HG03064 (cell line): ENCODE results near the gene TBC1D9B.
"Not testable (repeated sequence)": the region's sequence is repeated elsewhere in the genome, so short reads cannot be mapped to it uniquely, and the experiment has no call there.

Source experiments
- ATAC-seq: cut with Tn5 transposase; IDR thresholded peaks from one replicate; pipeline ENCODE4 v1.9.1; 2021; ENCODE audit warnings: low read depth; ENCODE audit not compliant: unreplicated experiment

TBC1D9B gene

GRCh38 chr5:179886190-179886911 lies 21.3 kb downstream of the TBC1D9B start:
- ATAC-seq: no peak

DNA sequence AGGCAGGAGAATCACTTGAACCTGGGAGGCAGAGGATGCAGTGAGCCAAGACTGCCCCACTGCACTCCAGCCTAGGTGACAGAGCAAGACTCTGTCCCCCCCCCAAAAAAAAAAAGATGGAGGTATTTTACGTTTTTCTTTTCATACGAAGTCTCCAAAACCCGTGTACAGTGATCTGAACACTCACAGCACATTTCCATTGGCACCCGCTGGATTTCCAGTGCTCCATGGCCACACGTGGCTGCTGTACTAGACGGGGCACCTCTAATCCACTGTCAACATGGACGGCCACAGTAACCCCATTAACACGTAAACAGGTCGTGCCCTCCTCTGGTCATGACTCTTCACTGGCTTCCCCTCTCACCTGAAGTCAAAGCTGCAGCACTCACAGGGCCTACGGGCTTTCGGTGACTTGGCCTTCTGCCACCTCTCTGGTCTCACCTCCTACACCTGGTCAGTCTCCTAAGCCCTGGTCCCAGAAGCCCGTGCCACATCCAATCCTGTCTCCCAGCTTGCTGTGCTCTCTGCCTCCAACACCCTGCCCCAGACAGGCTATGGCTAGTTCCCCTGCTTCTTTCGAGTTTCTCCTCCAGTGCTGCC lies 22.1 kb downstream of the TBC1D9B start:
- ATAC-seq: no peak

DNA sequence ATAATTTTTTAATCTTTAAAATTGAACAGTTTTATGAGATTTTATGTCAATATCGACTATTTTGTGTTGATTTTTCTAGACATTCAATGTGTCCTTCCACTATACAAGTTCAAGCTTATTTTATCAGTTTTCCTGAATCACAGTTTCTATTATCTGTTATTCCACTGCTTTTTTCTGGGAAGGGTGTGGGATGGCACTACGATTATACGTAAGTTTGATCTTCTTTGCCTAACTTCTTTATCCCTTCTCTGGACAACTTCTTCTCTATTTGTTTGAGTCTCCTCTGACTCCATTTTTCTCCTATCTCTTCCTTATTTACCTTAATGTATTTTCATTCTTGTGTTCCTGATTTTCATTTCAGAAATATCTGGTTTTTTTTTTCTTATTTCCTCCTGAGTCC lies 24.5 kb downstream of the TBC1D9B start:
- no peak for ATAC-seq

DNA sequence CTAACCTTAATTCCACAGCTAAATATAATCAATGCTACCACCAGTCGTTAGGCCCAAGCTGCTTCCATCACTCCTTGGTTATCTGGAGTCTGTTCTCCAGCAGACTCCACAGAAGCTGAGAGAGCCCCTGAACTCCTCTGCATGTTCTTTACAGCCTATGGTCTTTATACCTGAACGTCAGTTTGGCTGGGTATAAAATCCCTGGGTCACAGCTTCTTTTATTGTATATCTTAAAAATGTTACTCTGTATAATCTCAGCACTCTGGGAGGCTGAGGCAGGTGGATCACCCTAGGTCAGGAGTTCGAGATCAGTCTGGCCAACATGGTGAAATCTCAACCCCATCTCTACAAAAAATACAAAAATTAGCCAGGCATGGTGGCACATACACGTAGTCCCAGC lies 25.4 kb downstream of the TBC1D9B start:
- no peak for ATAC-seq

DNA sequence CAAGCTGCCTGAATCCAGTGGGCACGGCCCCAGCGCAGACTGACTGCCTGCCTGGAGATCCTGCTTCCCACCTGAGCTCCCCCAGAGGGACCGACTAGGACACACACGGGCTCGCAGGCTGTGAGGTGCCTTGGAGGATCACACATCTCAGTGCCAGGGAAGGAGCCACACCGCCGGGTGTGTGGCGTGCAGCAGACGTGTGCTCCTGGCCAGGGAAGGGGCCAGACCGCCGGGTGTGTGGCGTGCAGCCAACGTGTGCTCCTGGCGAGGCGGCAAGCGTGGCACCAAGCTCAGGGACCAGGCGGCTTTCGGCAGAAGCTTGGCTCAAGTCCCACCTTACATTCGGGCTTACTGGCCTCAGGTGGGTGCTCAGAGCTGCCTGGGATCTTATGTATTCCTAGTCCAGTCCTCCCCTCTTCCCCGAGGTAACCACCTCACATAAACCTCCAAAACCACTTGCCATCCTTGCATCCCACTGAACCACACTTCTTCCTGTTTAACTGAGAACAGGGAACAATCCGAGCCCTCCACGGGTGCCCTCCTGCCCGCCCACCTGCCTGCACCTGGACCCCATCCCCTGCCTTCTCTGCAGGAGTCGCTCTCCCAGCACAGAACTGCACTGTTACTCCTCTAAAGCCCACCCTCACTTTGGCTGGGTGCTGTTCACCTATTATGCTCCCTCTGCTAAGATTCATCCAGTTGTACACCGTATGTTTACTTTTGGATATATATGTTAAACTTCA lies 26.7 kb downstream of the TBC1D9B start:
- ATAC-seq: no peak

- ATAC-seq: no peak
Measured at GRCh38 chr5:179880066-179880650, 27.5 kb downstream of the TBC1D9B start.

GRCh38 chr5:179879690-179880010 lies 28.0 kb downstream of the TBC1D9B start:
- ATAC-seq: no peak

GRCh38 chr5:179879003-179879689 lies 28.6 kb downstream of the TBC1D9B start:
- no peak for ATAC-seq

DNA sequence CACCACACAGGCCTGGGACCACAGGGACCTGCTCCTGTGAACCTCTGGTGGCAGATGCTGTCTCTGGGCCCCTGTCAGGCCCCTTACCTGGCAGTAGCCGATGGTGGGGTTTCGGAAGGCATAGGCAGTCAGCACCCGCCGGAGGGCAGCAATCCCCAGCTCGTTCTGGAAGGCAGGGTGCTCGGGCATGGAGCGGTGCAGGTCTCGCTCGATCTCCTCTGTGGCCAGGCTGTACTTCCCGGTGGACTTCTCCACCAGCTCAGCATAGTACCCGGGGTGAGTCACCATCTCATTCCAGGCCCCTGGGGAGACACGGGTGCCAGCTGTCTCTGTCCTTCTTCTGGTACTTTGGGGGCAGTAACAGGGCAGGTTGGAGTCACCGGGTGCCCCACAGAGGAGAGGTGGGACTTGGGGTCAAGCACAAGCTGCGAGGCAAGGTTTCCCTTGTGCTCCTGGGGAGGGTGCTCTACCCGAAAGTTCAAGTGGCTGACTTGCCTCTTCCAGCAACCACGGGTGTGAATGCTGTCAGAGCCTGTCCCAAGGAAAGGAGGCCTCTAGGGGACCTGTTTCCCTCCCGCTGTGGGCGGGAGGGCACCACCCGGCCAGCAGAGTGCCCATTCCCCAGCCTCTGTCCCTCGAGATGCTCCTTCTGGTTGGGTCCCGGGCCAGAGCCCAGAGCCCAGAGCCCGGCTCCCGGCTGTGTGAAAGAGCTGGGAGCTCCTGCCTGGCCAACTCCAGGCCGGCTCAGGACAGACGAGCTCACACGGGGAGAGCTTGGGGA lies 29.3 kb downstream of the TBC1D9B start:
- ATAC-seq: no peak

DNA sequence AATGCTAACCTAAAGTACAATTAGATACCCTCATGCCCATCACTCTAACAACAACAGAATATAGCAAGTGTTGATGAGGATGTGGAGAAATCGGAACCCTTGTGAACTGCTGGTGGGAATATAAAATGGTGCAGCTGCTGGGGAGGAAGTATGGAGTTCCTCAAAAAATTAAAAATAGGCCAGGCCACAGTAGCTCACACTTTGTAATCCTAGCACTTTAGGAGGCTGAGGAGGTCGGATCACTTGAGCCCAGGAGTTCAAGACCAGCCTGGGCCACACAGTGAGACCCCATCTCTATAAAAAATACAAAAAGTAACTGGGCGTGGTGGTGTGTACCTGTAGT lies 31.1 kb downstream of the TBC1D9B start:
- no peak for ATAC-seq

DNA sequence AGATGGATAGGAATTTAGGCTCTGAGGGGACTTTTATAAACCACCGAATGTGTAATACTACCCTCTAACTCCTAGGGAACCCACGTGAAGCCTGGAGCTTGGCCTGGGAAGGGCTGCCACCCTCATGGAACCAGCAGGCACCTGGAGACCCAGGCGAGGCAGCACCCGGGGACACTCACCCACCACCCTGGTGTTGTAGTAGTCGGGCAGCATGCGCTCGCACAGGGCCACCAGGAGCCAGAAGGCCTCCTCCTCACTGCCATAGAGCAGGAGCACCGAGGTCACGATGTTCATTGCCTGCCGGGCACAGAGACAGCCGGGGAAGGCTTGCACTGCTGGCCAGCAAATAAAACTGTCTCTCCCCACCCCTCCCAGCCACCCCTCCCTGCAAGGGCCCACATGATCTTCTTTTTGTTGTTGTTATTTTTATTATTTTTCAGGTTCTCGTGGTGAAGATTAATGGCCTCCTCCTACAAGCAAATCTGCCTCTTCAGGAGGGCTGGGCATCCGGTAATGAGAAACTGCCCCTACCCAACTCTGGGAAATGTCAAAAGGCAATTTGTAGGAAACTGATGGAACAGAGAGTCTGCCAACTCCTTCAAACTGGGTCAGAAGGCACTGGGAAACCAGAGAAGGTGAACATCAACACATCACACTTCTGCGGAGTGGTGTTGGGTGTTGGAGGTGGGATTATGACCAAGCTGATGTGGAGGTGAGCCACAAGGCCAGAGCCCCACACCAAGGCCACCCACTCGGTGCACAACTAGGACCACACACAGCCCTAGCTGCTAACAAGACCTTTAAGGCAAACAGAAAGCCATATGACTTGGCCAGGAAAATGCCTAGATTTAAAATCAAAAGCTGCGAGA lies 31.7 kb downstream of the TBC1D9B start:
- ATAC-seq: no peak

- no peak for ATAC-seq
Measured at GRCh38 chr5:179874536-179875292, 33.0 kb downstream of the TBC1D9B start.

DNA sequence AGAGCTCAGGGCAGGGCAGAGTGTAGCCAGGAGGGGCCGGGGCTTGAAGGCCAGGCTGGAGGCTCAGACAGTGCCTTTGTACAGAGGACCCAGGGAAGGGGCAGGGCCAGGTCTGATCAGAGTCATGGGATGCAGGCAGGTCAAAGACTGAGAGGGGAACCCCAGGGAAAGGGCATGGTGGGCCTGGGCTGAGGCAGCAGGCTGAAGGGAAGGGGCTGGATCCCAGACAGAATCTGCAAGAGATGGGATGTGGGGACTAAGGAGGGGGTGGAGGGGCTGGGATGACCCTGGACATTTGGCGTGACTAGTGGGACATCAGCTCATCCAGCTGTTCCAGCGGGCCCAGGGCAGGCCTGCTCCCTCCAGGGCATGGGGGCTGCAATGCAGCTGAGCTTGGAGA lies 33.6 kb downstream of the TBC1D9B start:
- no peak for ATAC-seq

DNA sequence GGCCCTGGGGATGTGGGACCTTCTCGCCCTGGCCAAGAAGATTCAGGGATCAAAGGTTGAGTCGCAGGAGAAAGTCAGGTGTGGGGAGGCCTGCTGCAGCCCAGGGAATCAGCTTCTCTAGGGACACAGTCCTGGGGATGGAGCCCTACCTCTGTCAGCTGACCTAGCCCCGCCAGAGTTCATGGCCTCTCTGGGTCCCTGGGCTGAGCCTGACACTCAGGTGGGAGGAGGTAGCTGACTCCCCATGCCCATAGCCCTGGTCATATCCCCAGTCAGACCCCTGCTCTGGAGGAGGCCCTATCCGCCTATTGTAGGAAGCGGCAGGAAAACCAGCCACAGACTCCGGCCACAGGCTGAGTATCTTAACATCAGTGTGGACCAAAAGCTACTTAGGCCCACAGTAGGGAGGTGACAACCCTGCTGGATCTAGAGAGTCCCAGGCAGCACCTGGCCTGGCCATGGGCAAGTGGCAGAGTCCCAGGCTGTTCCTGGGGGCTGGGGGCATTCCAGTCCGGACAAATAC lies 34.0 kb downstream of the TBC1D9B start:
- no peak for ATAC-seq

DNA sequence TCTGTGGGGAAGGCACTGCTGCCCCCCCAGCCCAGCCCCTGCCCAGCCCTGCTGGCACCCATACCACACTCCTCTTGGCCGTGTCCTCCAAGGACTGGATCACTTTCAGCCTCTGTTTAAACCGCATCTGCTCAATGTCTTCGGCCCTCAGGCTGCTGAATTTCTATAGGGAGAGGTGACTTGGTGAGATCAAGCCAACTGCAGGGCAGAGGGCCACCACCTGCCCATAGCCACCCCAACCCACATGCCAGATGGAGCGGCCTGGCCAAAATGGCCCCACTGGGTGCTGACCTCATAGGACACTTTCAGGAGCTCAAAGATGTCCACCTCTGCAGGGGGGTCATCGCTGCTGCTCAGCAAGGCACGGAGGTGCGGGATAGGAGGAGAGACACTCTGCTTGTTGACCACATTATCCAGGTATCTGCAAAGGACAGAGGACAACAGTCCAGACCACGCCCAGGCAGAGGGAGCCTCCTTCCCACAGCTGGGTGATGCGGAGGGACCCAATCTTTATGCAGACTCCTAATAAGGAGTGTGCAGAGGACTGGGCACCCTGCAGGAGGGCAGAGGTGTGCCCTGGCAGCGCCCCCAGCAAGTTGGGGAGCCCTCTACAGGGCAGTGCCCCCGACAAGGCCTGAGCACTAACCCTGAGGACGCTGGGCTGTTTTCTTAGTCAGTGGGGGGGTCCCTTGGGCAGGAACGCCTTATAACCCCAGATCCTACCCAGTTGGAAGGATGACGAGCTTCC lies 34.7 kb downstream of the TBC1D9B start:
- ATAC-seq: no peak

DNA sequence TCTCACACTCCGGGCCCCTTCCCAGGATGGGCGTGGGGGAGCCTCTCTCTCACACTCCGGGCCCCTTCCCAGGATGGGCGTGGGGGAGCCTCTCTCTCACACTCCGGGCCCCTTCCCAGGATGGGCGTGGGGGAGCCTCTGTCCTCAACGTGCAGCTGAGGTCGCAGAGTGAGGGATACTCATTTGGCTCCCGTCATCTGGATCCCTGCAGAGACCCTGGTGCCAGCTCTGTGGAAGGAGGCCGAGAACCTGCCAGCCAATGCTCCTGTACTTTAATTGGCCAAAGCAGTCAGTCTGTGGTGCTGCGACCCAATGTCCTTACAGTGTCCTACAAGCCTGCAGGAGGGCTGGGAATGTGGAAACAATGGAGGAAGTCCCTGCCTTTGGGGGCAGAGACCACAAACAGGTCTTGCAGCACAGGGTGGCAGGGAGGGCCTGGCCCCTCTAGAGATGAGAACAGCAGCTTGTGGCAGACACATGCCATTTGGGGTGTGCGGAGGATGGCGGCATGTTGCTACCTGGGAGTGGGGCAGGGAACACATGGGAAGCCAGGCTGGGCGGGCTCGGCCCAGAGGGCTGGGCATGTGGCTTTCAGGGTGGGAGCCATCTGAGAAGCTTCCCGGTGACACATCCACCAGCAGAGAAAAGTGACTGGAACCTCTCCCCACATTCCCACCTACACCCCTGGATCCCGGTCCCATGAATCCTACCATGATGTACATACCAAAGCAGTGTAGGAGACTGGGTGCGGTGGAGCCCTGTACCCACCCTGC lies 35.5 kb downstream of the TBC1D9B start:
- ATAC-seq: no peak

GRCh38 chr5:179871533-179871932 lies 36.2 kb downstream of the TBC1D9B start:
- not testable (repeated sequence) for ATAC-seq
